Measurements from ENCODE around the gene GRIN2A. TPM values are rescaled to one million over a fixed set of nuclear protein-coding genes. Genes with fewer than 3 reads are reported as not detected.

GRIN2A gene
- total RNA-seq, 1 donor from 2014 or later, result not detected

GRCh38 chr16:10031955-10032354 lies 150.3 kb downstream of the GRIN2A start:
- DNase-seq (ENCODE audit: low read depth), result no peak
- no peaks in the 10 kb centered on the region for H3K27me3 ChIP-seq (ENCODE audit: control insufficient read depth, insufficient read depth, low read length)
- H3K36me3 ChIP-seq (ENCODE audit: control insufficient read depth, insufficient read depth, low read length), result no peaks in the 10 kb centered on the region
- no peak for TF ChIP-seq CTCF (IDR thresholded peaks at IDR 0.05; ENCODE audit: insufficient read depth, low read length, severe bottlenecking)
- no peak overlapping the region for H3K4me3 ChIP-seq (ENCODE audit: low read depth, low read length)
- no peak for FAIRE-seq

DNA sequence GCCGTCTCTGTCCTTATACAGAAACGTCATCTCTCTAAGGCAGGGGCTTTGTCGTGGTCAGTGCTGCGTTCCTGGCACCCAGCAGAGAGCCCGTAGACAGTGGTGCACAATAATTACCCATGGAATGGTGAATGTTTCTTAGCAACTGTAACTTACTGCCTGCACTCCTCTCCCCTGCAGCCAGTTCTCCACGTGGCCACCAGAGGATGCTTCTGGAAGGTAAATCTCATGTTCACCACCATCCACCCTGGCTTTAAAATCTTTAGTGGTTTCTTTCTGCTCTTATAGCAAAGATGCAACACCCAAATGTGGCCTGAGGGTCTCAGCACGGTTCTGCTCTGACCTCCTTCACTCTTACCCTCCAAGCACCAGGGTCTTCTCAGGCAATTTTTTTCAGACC lies 150.8 kb downstream of the GRIN2A start:
- no peak for TF ChIP-seq CTCF (IDR thresholded peaks at IDR 0.05; ENCODE audit: insufficient read depth, low read length, severe bottlenecking)
- no peak for DNase-seq (ENCODE audit: low read depth)
- no peak overlapping the region for H3K4me3 ChIP-seq (ENCODE audit: low read depth, low read length)
- H3K36me3 ChIP-seq (ENCODE audit: control insufficient read depth, insufficient read depth, low read length), result no peaks in the 10 kb centered on the region
- no peaks in the 10 kb centered on the region for H3K27me3 ChIP-seq (ENCODE audit: control insufficient read depth, insufficient read depth, low read length)
- FAIRE-seq, result no peak

DNA sequence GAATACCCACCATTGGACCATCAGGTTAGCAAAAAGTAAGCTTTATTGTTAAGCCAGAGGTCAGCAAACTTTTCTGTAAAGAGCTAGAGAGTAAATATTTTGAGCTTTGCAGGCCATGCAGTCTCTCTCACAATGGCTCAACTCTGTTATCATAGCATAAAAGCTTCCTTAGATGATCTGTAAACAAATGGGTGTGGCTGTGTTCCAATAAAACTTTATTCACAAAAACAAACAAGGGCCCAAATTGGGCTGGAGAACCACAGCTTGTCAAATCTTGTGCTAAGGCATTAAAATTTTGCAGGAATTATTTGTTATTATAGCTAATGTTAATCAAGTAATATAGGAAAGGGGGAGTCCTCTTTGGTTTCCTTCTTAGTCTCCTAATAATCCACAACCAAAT lies 153.6 kb downstream of the GRIN2A start:
- Histone ChIP-seq H3K36me3 (ENCODE audit: control insufficient read depth, insufficient read depth, low read length) (no peaks in the 10 kb centered on the region), H3K27me3 (ENCODE audit: control insufficient read depth, insufficient read depth, low read length) (no peaks in the 10 kb centered on the region), H3K4me3 (ENCODE audit: low read depth, low read length) (no peak overlapping the region)
- no peak for TF ChIP-seq CTCF (IDR thresholded peaks at IDR 0.05; ENCODE audit: insufficient read depth, low read length, severe bottlenecking)
- DNase-seq (ENCODE audit: low read depth), result no peak
- FAIRE-seq, result no peak

GRCh38 chr16:10027553-10027952 lies 154.7 kb downstream of the GRIN2A start:
- no peak overlapping the region for H3K4me3 ChIP-seq (ENCODE audit: low read depth, low read length)
- no peaks in the 10 kb centered on the region for H3K36me3 ChIP-seq (ENCODE audit: control insufficient read depth, insufficient read depth, low read length)
- TF ChIP-seq CTCF (IDR thresholded peaks at IDR 0.05; ENCODE audit: insufficient read depth, low read length, severe bottlenecking), result no peak
- DNase-seq (ENCODE audit: low read depth), result no peak
- no peaks in the 10 kb centered on the region for H3K27me3 ChIP-seq (ENCODE audit: control insufficient read depth, insufficient read depth, low read length)
- no peak for FAIRE-seq

- FAIRE-seq (no peak), DNase-seq (ENCODE audit: low read depth) (no peak)
- H3K27me3 ChIP-seq (ENCODE audit: control insufficient read depth, insufficient read depth, low read length), result no peaks in the 10 kb centered on the region
- no peaks in the 10 kb centered on the region for H3K36me3 ChIP-seq (ENCODE audit: control insufficient read depth, insufficient read depth, low read length)
- no peak for TF ChIP-seq CTCF (IDR thresholded peaks at IDR 0.05; ENCODE audit: insufficient read depth, low read length, severe bottlenecking)
- no peak overlapping the region for H3K4me3 ChIP-seq (ENCODE audit: low read depth, low read length)
Observed at GRCh38 chr16:10026593-10026992, 155.6 kb downstream of the GRIN2A start.

DNA sequence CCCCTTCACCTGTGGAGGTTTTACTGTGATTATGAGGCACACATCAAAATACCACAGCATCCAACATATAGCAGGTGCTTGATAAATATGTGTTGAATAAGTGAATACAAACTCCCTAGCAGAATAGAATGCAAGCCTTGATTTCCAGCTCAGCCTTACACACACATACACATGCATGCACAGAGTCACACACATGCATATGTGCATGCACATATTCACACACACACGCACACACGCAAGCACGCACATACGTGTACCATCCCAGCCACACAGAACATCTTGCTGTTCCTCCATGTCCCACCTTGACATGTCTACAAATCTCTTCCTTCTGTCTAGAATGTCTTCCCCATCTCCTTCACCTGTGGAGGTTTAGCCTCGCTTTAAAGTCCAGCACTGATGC lies 160.1 kb downstream of the GRIN2A start:
- no peak for TF ChIP-seq CTCF (IDR thresholded peaks at IDR 0.05; ENCODE audit: insufficient read depth, low read length, severe bottlenecking)
- H3K4me3 ChIP-seq (ENCODE audit: low read depth, low read length), result no peak overlapping the region
- no peak for FAIRE-seq
- H3K36me3 ChIP-seq (ENCODE audit: control insufficient read depth, insufficient read depth, low read length), result no peaks in the 10 kb centered on the region
- DNase-seq (ENCODE audit: low read depth), result no peak
- no peaks in the 10 kb centered on the region for H3K27me3 ChIP-seq (ENCODE audit: control insufficient read depth, insufficient read depth, low read length)

Measured in bronchial epithelial cell (primary cell).